K562 (cell line): ENCODE results near the gene HSPH1. TPM values are rescaled to one million over a fixed set of nuclear protein-coding genes. Genes with fewer than 3 reads are reported as not detected.

Experiments used
- ATAC-seq: fragments of 200-7000 bp; cut with Tn5 transposase; 3 replicates; pipeline ENCODE4 v1.9.1; 2020; ENCODE audit warnings: moderate library complexity
- BruUV-seq: library from RNA; stranded (reverse); fragments of 400-500 nt; replicated peaks from 2 replicates; lab custom pipeline; 2021; lab: Mats Ljungman, UMichigan
- CTCF ChIA-PET: fragments of 300-600 bp; formaldehyde crosslinking; extraction: SDS; loops from one replicate; lab custom pipeline; 2021; ENCODE audit warnings: low intra/inter-chr PET ratio; lab: Yijun Ruan, JAX
- POLR2A ChIA-PET: fragments of 300-600, 350-650 bp; sonication (Branson Sonifier 250); formaldehyde crosslinking; extraction: SDS; loops from one replicate; lab custom pipeline; 2021; ENCODE audit warnings: antibody characterized with exemption, inconsistent platforms; lab: Yijun Ruan, JAX
- DNase-seq, 4 experiments: peaks; one replicate each; pipeline versions ENCODE4 v3.0.0 to v3.0.0-alpha.2; 2011 to 2018; ENCODE audit warnings: low spot score in 3 of 4, mixed read lengths in 3 of 4; ENCODE audit errors: extremely low read depth in 1 of 4
- FAIRE-seq: peaks from 2 replicates; lab custom pipeline; 2011; peaks lifted over from hg19 to GRCh38; lab: Jason Lieb, UNC
- H2AFZ ChIP-seq: 2 replicates; pipeline ENCODE4 v1.6.0; 2011; ENCODE audit warnings: low read depth, low read length, control low read depth, inconsistent platforms
- H3K27ac ChIP-seq: fragments of 200-600 bp; 3 replicates; pipeline ENCODE4 v1.8.0; 2011; ENCODE audit warnings: low read depth, mild to moderate bottlenecking, control low read depth, inconsistent platforms, low read length, moderate library complexity, mixed read lengths; ENCODE audit errors: extremely low read depth
- H3K27me3 ChIP-seq, 2 experiments: fragments of 300-600 bp in 1 of 2; 2 replicates in 1 of 2; 3 replicates in 1 of 2; pipeline versions ENCODE4 v1.6.0 to v1.8.0; 2011; ENCODE audit warnings: inconsistent platforms in 2 of 2, low read length in 2 of 2, mild to moderate bottlenecking in 1 of 2, mixed read lengths in 1 of 2, moderate library complexity in 1 of 2; ENCODE audit not compliant: control insufficient read depth in 2 of 2, insufficient read depth in 2 of 2
- H3K36me3 ChIP-seq: fragments of 300-600 bp; 3 replicates; pipeline ENCODE4 v1.8.0; 2011; ENCODE audit warnings: mild to moderate bottlenecking, low read length, inconsistent platforms; ENCODE audit not compliant: control insufficient read depth, insufficient read depth
- H3K4me1 ChIP-seq, 2 experiments: fragments of 200-600 bp in 1 of 2; replicated peaks in 1 of 2; 2 replicates in 1 of 2; 3 replicates in 1 of 2; pipeline versions ENCODE4 v1.5.1 to v1.8.0; 2011; ENCODE audit warnings: inconsistent platforms in 2 of 2, low read length in 2 of 2, mild to moderate bottlenecking in 1 of 2, mixed read lengths in 1 of 2, moderate library complexity in 1 of 2; ENCODE audit not compliant: control insufficient read depth in 2 of 2, insufficient read depth in 2 of 2
- H3K4me2 ChIP-seq: 2 replicates; pipeline ENCODE4 v1.6.1; 2011; ENCODE audit warnings: low read length, control low read depth, inconsistent platforms, mixed read lengths; ENCODE audit not compliant: insufficient read depth
- H3K4me3 ChIP-seq: fragments of 200-600 bp; sonication (generic), shearing (Covaris generic); 2 replicates; pipeline ENCODE4 v1.5.1; 2016; ENCODE audit warnings: control low read depth, inconsistent platforms
- H3K79me2 ChIP-seq: fragments of 200-600 bp; 3 replicates; pipeline ENCODE4 v1.8.0; 2011; ENCODE audit warnings: low read length, inconsistent platforms; ENCODE audit not compliant: control insufficient read depth, insufficient read depth
- H3K9ac ChIP-seq, 2 experiments: 2 replicates each; pipeline versions ENCODE4 v1.6.0 to v1.6.1; 2011; ENCODE audit warnings: low read depth in 2 of 2, low read length in 2 of 2, control low read depth in 1 of 2, inconsistent platforms in 1 of 2, mild to moderate bottlenecking in 1 of 2, mixed read lengths in 1 of 2; ENCODE audit not compliant: insufficient read depth in 1 of 2
- H3K9me1 ChIP-seq: one replicate; pipeline ENCODE4 v1.6.0; 2011; ENCODE audit warnings: inconsistent platforms, mild to moderate bottlenecking, low read length, moderate library complexity; ENCODE audit not compliant: control insufficient read depth, insufficient read depth
- H3K9me3 ChIP-seq: replicated peaks from 2 replicates; pipeline ENCODE4 v1.5.1; 2011; ENCODE audit warnings: low read depth, low read length, inconsistent platforms; ENCODE audit not compliant: control insufficient read depth, insufficient read depth
- H4K20me1 ChIP-seq: replicated peaks from 2 replicates; pipeline ENCODE4 v1.6.1; 2011; ENCODE audit warnings: low read length, inconsistent platforms, mixed read lengths; ENCODE audit not compliant: control insufficient read depth, insufficient read depth
- BCOR ChIP-seq: fragments of 450-650 bp; IDR thresholded peaks from 2 replicates; pipeline ENCODE4 v1.6.1; 2016
- DIDO1 ChIP-seq: fragments of 450-650 bp; IDR thresholded peaks from 2 replicates; pipeline ENCODE4 v1.6.1; 2016; ENCODE audit warnings: low read depth, missing biosample characterization, missing genetic modification characterization
- DPF2 ChIP-seq: fragments of 450-650 bp; IDR thresholded peaks from 2 replicates; pipeline ENCODE4 v1.6.1; 2016
- EHMT2 ChIP-seq: fragments of 450-650 bp; IDR thresholded peaks from 2 replicates; pipeline ENCODE4 v1.6.1; 2018; ENCODE audit warnings: antibody characterized with exemption
- FUS ChIP-seq: fragments of 200-400 bp; formaldehyde crosslinking; optimal IDR thresholded peaks from 2 replicates; pipeline ENCODE3; 2017; ENCODE audit warnings: low read depth, low read length
- MTA1 ChIP-seq: fragments of 450-650 bp; IDR thresholded peaks from 2 replicates; pipeline ENCODE4 v1.6.1; 2017; ENCODE audit warnings: borderline replicate concordance
- PTBP1 ChIP-seq: fragments of 200-400 bp; formaldehyde crosslinking; IDR thresholded peaks from 2 replicates; pipeline ENCODE4 v1.6.1; 2017; ENCODE audit warnings: low read depth, low read length
- TCFL5 ChIP-seq: fragments of 250-450 bp; sonication (Bioruptor Pico); conservative IDR thresholded peaks from 2 replicates; pipeline ENCODE4 v1.6.1; 2021; ENCODE audit warnings: mild to moderate bottlenecking, moderate library complexity, matching md5 sums
- ZC3H11A ChIP-seq: IDR thresholded peaks from 2 replicates; pipeline ENCODE4 v1.6.1; 2012; ENCODE audit warnings: low read depth, low read length, improper control_type of control experiment
- ZNF232 ChIP-seq: sonication (generic); formaldehyde crosslinking; IDR thresholded peaks from 2 replicates; pipeline ENCODE4 v1.8.0; 2022; ENCODE audit warnings: mild to moderate bottlenecking, missing genetic modification reagents
- ZNF584 ChIP-seq: fragments of 200-800 bp; sonication (Bioruptor generic); IDR thresholded peaks from 2 replicates; pipeline ENCODE4 v1.6.1; 2016; ENCODE audit warnings: low read depth, mild to moderate bottlenecking, missing genetic modification characterization, missing compliant biosample characterization
- WGBS: fragments of 100-300 bp; shearing (Covaris generic); methylation state at CpG from one replicate; pipeline ENCODE4 v1.1.6; 2016; ENCODE audit warnings: low coverage, mixed read lengths; ENCODE audit not compliant: insufficient coverage; ENCODE audit errors: missing lambda C conversion rate; 5-methylcytosine and 5-hydroxymethylcytosine counted together
- in situ Hi-C: fragments of 300-500 bp; cut with MboI; formaldehyde crosslinking; loops from 4 replicates; pipeline ENCODE4 v1.15.0; 2018; ENCODE audit warnings: inconsistent platforms, mixed read lengths
- intact Hi-C: fragments of 100-400 bp; cut with micrococcal nuclease; formaldehyde crosslinking; loops from 2 replicates; pipeline ENCODE4 v1.14.2; 2022
- polyA plus RNA-seq, 8 experiments: library from polyadenylated mRNA; depleted of rRNA in 4 of 8; stranded (reverse) in 5 of 8; unstranded in 3 of 8; fragments of >200 nt; fragmentation: Nextera tagmentation in 2 of 8; fragmentation: Illumina TruSeq in 1 of 8; extraction: Ambion mirVana in 2 of 8; extraction: Trizol in 1 of 8; gene quantifications; 2 replicates each; pipeline versions ENCODE4 v1.2.1 to v1.2.3, GENCODE V29; 2011 to 2014; ENCODE audit warnings: inconsistent platforms in 1 of 8, missing spikeins in 1 of 8
- total RNA-seq, 7 experiments: library from RNA; depleted of rRNA in 6 of 7; stranded (reverse); fragments of >200 nt in 6 of 7; fragmentation: Illumina TruSeq in 2 of 7; extraction: Trizol in 2 of 7; gene quantifications; 2 replicates each; pipeline versions ENCODE4 v1.2.1 to v1.2.3, GENCODE V29; 2011 to 2021; ENCODE audit warnings: low replicate concordance in 1 of 7
- TF ChIP-seq, protein P1 (sequence below): fragments of 450-650 bp; IDR thresholded peaks from one replicate; pipeline ENCODE4 v1.6.1; 2018; ENCODE audit warnings: mild to moderate bottlenecking, moderate library complexity; ENCODE audit not compliant: partially characterized antibody

The HSPH1 gene
- total and polyA plus RNA-seq, 9 of the 15 experiments (the other 6 are each of a cell fraction or from before 2014, with no cell fraction given): 34.6 to 104 (median 64.7) TPM

GRCh38 chr13:31110617-31111016, 51.1 kb downstream of the HSPH1 start:
- ATAC-seq: no peak
- H3K9ac ChIP-seq: no peak overlapping the region
- H4K20me1 ChIP-seq: no peaks in the 10 kb centered on the region
- H3K4me1 ChIP-seq: no peaks in the 10 kb centered on the region
- no peak overlapping the region for H3K27ac ChIP-seq
- H3K9me3 ChIP-seq: no peaks in the 10 kb centered on the region
- H3K36me3 ChIP-seq: no peaks in the 10 kb centered on the region
- no TSS peak for BruUV-seq
- H3K9me1 ChIP-seq: no peaks in the 10 kb centered on the region
- DNase-seq: no peak
- H3K4me3 ChIP-seq: no peak overlapping the region
- ChIA-PET POLR2A (interaction anchor here (0.6 kb wide), 1 partner anchor 1872 kb away, joined by 3 read pairs; no protein-coding TSS in a partner anchor), CTCF (no interaction called here)
- 2% methylated on average over 6 of the region's 10 CpGs for WGBS
- in situ Hi-C loops (no loop called here), intact Hi-C loops (no loop called here)
- TF ChIP-seq MTA1 (no peak), PTBP1 (no peak), ZC3H11A (no peak), DPF2 (no peak), ZNF584 (CRISPR knock-in tag) (no peak), TCFL5 (no peak), DIDO1 (tag) (no peak), BCOR (no peak), ZNF232 (no peak), FUS (no peak), EHMT2 (no peak)
- TF ChIP-seq, protein P1, sequence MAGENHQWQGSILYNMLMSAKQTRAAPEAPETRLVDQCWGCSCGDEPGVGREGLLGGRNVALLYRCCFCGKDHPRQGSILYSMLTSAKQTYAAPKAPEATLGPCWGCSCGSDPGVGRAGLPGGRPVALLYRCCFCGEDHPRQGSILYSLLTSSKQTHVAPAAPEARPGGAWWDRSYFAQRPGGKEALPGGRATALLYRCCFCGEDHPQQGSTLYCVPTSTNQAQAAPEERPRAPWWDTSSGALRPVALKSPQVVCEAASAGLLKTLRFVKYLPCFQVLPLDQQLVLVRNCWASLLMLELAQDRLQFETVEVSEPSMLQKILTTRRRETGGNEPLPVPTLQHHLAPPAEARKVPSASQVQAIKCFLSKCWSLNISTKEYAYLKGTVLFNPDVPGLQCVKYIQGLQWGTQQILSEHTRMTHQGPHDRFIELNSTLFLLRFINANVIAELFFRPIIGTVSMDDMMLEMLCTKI: no peak
- no peak for FAIRE-seq
- no peak overlapping the region for H2AFZ ChIP-seq
- H3K27me3 ChIP-seq: peaks cover 0 to 25% of the 10 kb centered on the region in 2 experiments; a peak in 3 of 5 replicates
- no peaks in the 10 kb centered on the region for H3K79me2 ChIP-seq
- H3K4me2 ChIP-seq: no peak overlapping the region
